Kidney (tissue), 14 donors: ENCODE results near the gene LTBP4. TPM values are rescaled to one million over a fixed set of nuclear protein-coding genes. Genes with fewer than 3 reads are reported as not detected.
"Not testable (repeated sequence)": the region's sequence is repeated elsewhere in the genome, so short reads cannot be mapped to it uniquely, and the experiment has no call there.

Experiments used
- DNase-seq, 5 donors: peaks; one replicate each; pipeline ENCODE4 v3.0.0-alpha.2; 2013 to 2020
- FAIRE-seq: peaks from 2 replicates; lab custom pipeline; 2012; peaks lifted over from hg19 to GRCh38; lab: Jason Lieb, UNC
- H3K27ac ChIP-seq, 2 donors: one replicate each; pipeline ENCODE4 v1.7.0; 2013; ENCODE audit warnings: low read depth in 2 of 2, low read length in 2 of 2, inconsistent platforms in 1 of 2
- H3K27me3 ChIP-seq: one replicate; pipeline ENCODE4 v1.7.1; 2013; ENCODE audit warnings: low read length, inconsistent platforms; ENCODE audit not compliant: control insufficient read depth, insufficient read depth
- H3K36me3 ChIP-seq, 3 donors: one replicate each; pipeline versions ENCODE4 v1.7.0 to v1.7.1; 2013; ENCODE audit warnings: low read length in 3 of 3, control low read depth in 1 of 3, inconsistent platforms in 1 of 3; ENCODE audit not compliant: insufficient read depth in 3 of 3, control insufficient read depth in 2 of 3
- H3K4me1 ChIP-seq, 3 donors: one replicate each; pipeline versions ENCODE4 v1.7.0 to v1.7.1; 2013; ENCODE audit warnings: low read length in 3 of 3, inconsistent platforms in 1 of 3, low read depth in 1 of 3; ENCODE audit not compliant: control insufficient read depth in 2 of 3, insufficient read depth in 2 of 3
- H3K4me3 ChIP-seq, 3 donors: one replicate each; pipeline versions ENCODE4 v1.7.0 to v1.8.1; 2013; ENCODE audit warnings: low read length in 3 of 3, control low read depth in 1 of 3, inconsistent platforms in 1 of 3
- H3K9ac ChIP-seq, 3 donors: one replicate each; pipeline versions ENCODE4 v1.7.0 to v1.7.1; 2013; ENCODE audit warnings: low read length in 3 of 3, control low read depth in 1 of 3, inconsistent platforms in 1 of 3
- H3K9me3 ChIP-seq, 3 donors: one replicate each; pipeline versions ENCODE4 v1.7.0 to v1.7.1; 2013; ENCODE audit warnings: low read length in 3 of 3, control low read depth in 1 of 3, inconsistent platforms in 1 of 3; ENCODE audit not compliant: control insufficient read depth in 2 of 3, insufficient read depth in 1 of 3
- CTCF ChIP-seq: IDR thresholded peaks from 3 replicates; pipeline ENCODE4 v1.5.1; 2012; ENCODE audit warnings: mild to moderate bottlenecking, moderate library complexity, borderline replicate concordance; ENCODE audit not compliant: insufficient read depth; ENCODE audit errors: extremely low read depth
- intact Hi-C: fragments of 100-400 bp; cut with DNase I; formaldehyde crosslinking; loops from one replicate; pipeline ENCODE4 v1.11.1; 2022
- polyA plus RNA-seq: library from polyadenylated mRNA; stranded (reverse); fragments of 350-450 nt; fragmentation: Illumina TruSeq; extraction: RNeasy Lipid Tissue Mini Kit (QIAGEN cat#74804); gene quantifications from one replicate; pipeline ENCODE4 v1.2.3, GENCODE V29; 2014; ENCODE audit warnings: low read depth, low replicate concordance; ENCODE audit not compliant: insufficient read depth
- total RNA-seq: library from RNA; stranded (reverse); fragmentation: NEBNext Ultra II Directional; extraction: Animal tissue kit (Norgen Biotek cat#: 25700); gene quantifications from one replicate; pipeline ENCODE4 v1.2.1, GENCODE V29; 2021
- donor health status: control.
- donor health status: control.
- donor health status: control.
- donor health status: control.
- donor health status: control.
- donor health status: DM: yes; HTN: yes; CAD: no.
- donor health status: Normal renal cell carcinoma (clear cell type).

The LTBP4 gene
- total and polyA plus RNA-seq, 2 donors from 2014 or later: 52.1 to 155 TPM

- H3K36me3 ChIP-seq: no peaks in the 10 kb centered on the region
- no peak for FAIRE-seq
- intact Hi-C loops: no loop called here
- TF ChIP-seq CTCF: no peak
- peaks cover 0 to 3% (median 0%) of the 10 kb centered on the region in 3 donors for H3K4me1 ChIP-seq
- no peak overlapping the region for H3K4me3 ChIP-seq
- no peaks in the 10 kb centered on the region for H3K9me3 ChIP-seq
- no peak overlapping the region for H3K27ac ChIP-seq
- no peak overlapping the region for H3K9ac ChIP-seq
- DNase-seq: peak in 1 of 5 donors; percentile 37
- H3K27me3 ChIP-seq: no peaks in the 10 kb centered on the region
Measured at GRCh38 chr19:40650749-40651305, 49.7 kb downstream of the LTBP4 start.

GRCh38 chr19:40652303-40652702, 51.1 kb downstream of the LTBP4 start:
- H3K9ac ChIP-seq, H3K4me1 ChIP-seq, H3K27me3 ChIP-seq, H3K9me3 ChIP-seq, H3K4me3 ChIP-seq, FAIRE-seq, H3K27ac ChIP-seq, H3K36me3 ChIP-seq, intact Hi-C loops: not testable (repeated sequence)
- peak in 1 of 5 donors; percentile 30 for DNase-seq

GRCh38 chr19:40655684-40656083, 54.5 kb downstream of the LTBP4 start:
- H3K27ac ChIP-seq, H3K4me3 ChIP-seq, H3K4me1 ChIP-seq, intact Hi-C loops, H3K27me3 ChIP-seq, H3K9me3 ChIP-seq, H3K36me3 ChIP-seq, FAIRE-seq, DNase-seq, H3K9ac ChIP-seq: not testable (repeated sequence)

GRCh38 chr19:40658031-40658430, 56.9 kb downstream of the LTBP4 start:
- DNase-seq (peak in 1 of 5 donors; percentile 5), FAIRE-seq (no peak)
- H3K4me3 ChIP-seq: no peak overlapping the region
- no peaks in the 10 kb centered on the region for H3K9me3 ChIP-seq
- H3K4me1 ChIP-seq: peaks cover 0 to 2% (median 0%) of the 10 kb centered on the region in 3 donors
- H3K27me3 ChIP-seq: no peaks in the 10 kb centered on the region
- TF ChIP-seq CTCF: no peak
- H3K9ac ChIP-seq: no peak overlapping the region
- H3K27ac ChIP-seq: no peak overlapping the region
- no peaks in the 10 kb centered on the region for H3K36me3 ChIP-seq
- intact Hi-C loops: no loop called here
